GM21381 (cell line): ENCODE measurements around the gene TENM3.

ENCODE experiments used
- ATAC-seq: cut with Tn5 transposase; IDR thresholded peaks from one replicate; pipeline ENCODE4 v1.9.1; 2021; ENCODE audit warnings: mild to moderate bottlenecking, moderate library complexity; ENCODE audit not compliant: unreplicated experiment

TENM3 gene

DNA sequence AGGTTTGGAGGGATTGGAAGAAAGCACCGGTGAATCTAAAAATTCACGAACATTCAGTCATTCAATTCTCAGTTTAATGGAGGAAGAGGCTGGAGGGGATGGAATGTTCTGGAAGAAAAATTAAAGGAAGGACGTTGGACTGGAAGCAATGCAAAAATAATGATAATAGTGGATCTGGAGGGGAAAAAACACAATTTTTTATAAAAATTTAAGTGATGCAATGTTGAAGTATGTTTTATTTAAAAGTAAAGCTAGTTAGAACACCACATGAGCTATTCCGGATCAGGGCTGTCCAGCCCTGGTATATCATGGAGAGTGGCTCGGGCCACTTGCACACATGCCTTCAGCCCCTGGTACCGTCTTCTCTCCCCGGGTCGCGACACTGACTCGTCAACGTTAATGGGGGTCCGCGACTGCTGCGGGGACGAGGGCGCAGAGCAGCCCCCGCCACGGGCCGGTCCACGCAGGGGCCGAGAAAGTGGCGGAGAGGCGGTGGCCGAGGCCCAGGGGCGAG lies 204.6 kb downstream of the TENM3 start:
- ATAC-seq, result no peak

DNA sequence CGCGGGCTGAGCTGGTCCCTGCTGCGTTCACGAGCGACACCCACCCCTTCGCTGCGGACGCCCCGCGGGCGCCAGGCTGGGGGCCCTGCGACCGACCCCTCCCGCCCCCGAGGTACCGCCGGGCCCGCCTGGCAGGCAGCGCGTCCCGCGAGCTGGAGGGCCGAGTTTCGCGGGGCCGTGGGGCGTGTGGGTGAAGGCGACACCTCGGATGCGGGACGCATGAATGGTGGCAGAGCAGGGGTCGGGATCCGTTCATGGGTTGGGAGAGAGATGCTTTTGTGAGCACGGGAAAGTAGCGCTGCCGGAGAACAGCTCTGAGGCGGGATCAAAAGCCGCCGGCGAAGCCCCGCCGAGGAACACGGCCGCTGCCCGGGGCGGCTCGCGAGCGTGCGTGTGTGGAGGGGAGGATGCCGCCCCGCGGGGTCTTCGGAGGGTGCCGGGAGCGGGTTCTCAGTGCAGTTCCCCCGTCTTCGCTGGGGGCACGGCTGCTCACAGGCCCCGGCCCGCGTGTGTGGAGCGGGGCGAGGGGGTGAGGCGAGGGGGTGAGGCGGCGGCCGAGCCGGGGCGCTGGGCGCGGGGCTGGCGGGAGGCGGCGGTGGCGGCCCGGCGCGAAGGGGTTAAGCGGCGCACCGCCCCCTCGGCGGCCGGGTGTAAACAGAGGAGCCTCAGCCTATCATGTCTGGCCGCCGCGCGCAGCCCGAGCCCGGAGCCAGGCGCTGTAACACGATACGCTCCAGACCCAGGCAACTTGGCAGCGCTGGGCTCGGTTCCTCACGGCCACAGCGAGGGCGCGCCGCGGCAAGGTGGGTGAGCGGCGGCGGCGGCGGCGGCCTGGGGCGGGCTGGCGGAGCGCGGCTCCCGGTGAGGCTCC lies 205.3 kb downstream of the TENM3 start:
- peak; percentile 89 for ATAC-seq

DNA sequence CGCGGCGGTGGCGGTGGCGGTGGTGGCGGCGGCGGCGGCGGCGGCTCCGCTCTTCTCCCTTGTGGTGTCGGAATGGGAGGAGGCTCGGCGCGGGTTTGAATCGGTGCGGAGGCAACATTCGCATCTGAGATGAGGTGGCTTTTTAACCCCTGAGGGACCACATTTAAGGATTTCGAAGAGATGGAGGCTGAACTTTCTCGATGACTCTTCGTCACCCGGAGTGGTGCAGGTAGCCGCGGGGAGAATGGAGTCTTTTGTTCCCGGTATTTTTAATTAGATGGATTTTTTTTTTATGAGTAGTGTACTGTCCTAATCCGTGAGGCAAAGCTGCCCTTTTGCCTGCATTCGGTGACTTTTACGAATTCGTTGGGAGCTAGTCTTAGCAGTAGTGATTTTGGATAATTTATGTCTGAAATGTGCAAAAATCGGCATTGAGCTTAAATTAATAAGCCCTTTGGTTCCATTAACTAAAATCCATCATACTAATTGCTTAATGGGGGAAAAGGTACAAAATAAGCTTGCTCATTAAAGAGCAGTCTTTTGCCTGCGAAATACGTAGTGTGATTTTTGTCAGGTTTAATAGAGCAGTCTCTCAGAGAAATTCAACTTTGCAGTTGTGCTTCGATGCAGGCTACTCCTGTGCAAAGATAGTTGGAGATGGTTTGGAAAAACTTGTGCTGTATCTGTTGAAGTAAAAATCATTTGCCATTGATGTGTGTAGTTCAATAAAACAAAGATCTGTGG lies 206.2 kb downstream of the TENM3 start:
- ATAC-seq, result no peak

DNA sequence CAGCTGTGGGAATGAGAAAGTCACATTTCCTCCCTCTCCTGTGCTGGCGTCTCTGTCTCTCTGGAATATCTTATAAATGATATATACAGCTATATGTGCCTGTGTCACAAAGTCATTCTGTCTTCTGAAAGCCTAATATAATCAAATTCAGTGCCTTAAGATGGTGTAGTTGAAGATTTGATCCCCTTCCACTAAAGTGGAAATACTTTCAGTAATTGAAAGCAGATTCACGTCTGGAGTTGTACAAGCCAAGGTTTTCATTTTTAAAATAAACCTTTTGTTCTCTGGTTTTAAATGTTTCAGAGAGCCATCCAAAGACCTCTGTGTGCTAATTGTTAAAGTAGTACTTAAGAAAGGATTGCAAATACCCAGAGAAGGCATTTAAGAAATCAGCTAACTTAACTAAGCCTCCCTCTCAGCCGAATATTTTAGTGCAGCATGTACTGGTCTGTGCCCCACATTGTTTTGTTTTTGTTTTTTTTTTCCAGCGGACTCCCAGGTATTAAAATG lies 206.8 kb downstream of the TENM3 start:
- ATAC-seq, result no peak

DNA sequence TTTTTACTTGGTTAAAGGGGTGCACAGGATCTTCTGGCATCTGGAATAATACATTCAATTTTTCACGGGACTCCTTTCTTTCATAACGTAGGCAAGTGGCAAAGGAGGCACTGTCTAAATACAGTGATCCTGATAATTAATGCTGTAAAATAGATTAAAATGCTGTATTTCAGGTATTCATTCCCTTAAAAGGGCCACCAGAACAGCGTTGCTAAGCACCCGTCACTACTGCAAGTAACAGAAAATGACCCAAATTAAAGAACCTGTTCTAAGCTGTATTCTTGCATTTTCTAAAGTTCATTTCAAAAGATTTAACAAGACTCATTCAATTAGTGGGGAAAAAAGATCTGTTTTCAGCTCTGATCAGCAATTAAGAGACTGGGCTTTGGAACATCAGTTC lies 208.2 kb downstream of the TENM3 start:
- ATAC-seq, result no peak

DNA sequence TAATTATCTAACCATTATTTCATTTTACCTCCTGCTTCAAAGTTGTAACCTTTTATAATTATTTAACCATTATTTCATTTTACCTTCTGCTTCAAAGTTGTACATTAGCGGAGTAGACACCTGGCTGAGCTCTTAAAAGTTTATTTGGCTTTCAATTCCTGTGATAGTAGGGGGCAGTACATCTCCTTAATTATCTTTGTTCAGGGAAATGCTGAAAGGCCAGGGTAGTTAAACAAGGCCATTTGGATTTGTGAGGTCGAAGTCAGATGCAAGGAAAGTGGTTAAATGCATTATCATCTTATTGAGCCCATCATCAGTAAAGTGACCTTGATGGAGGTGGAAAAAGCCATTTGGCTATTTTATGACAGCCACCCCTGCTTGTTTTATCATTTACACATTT lies 210.6 kb downstream of the TENM3 start:
- ATAC-seq, result no peak

DNA sequence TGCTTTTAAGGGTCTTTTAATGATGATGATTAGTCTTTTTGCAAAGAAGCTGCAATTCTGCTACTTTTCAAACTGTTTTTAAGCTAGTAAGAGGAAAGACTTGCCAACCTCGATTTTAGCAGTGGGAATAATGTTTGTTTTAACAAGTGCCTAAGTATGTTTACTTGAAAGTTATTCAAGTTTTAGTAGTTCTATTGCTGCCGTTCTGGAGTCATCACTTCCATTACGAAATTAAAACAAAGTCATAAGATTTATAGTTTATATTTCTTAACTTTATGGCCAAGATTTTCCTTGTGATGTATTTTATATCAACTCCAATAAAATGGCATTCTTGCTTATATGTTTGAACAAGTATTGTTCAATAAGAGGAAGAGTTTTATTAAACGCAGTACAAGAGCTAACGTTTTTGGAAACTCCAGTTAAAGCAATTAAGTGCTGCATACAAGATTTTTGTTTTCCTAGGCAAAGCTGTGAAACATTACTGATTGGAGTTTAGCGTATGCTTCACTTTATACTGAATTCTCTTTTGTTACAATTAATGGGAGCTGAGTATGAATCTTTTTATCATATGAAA lies 211.3 kb downstream of the TENM3 start:
- ATAC-seq, result no peak

DNA sequence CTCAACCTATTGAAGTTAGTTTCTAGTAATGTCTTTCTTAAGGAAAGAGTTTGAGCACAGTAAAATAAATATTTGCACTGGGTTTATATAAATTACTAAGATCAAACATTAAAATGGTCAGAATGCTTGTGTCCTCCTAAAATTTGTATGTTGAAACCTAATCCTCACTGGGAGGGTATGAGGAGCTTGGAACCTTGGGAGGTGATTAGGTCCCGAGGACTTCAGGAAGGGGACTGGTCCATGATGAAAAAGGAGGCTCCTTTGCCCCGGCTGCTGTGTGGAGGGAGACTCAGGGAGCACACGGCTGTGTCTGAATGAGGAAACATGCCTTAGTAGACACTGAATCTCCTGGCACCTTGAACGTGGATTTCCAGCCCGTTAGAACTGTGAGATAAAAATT lies 221.9 kb downstream of the TENM3 start:
- ATAC-seq, result no peak

DNA sequence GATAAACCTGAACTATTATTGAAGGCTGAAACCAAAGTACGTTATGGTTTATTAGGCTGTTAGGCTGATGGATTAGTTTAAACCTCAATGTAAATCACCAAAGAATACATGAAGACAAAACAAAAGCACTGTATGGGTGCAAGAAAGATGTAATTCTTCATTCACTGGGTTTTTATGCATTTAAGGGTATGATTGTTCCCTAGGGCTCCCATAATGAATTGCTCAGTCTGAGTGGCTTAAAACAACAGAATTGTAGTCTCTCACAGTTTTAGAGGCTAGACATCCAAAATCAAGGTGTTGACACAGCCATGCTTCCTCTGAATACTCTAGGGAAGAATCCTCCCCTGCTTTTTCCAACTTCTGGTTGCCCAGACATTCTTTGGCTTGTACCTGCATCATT lies 222.8 kb downstream of the TENM3 start:
- no peak for ATAC-seq

DNA sequence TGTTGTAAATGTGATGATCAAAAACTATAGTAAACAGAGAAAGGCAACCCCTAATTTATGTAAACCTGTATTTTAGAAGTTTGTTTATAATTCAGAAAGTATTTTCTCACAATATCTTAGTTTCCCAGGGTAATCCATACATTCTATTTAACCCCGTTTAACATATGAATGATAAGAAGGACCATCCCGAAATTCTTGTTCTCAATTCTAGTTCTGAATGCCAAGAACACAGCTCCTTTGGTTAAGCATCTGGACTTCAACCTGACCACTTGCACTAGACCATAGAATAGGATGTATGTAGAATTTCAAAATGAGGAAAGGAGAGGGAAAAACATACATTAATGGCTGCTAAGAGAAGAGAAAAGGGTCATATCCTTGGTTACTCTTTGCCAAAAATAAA lies 227.0 kb downstream of the TENM3 start:
- no peak for ATAC-seq

DNA sequence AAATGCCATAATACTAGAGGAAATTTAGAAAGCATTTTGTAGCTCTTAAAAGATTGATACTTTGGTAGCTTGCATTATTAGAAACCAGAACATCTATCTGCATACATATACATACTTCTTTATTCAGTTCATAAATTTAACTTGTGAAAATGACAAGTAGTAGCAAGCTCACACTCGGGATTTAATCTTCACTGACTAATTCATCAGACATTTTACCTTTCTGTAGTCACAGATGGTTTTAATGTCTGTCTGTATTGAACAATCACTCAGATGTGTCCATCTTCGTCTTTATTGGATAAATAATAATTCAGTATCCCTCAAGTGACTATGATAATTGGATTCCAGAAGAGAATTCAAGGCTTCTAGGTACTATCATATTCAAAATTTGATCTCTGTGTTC lies 232.3 kb downstream of the TENM3 start:
- ATAC-seq, result no peak

DNA sequence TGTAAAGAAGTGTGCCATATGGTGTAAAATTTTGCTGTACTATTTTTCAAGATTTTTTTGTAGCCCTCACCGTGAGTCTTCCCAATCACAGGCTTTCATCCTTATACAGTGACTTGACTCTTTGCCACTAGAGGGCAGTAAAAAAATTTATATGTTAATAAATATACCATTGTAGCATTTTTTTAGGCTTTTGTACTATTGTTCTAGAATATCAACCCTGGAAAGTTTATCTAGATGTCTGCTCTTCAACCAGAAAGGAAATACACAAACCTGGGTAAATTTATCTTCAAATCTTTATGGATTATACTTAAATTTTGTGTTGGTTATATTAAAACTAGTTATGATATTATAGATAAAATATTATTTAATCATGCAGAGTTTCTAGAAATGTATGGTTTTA lies 235.3 kb downstream of the TENM3 start:
- peak; percentile 71 for ATAC-seq

DNA sequence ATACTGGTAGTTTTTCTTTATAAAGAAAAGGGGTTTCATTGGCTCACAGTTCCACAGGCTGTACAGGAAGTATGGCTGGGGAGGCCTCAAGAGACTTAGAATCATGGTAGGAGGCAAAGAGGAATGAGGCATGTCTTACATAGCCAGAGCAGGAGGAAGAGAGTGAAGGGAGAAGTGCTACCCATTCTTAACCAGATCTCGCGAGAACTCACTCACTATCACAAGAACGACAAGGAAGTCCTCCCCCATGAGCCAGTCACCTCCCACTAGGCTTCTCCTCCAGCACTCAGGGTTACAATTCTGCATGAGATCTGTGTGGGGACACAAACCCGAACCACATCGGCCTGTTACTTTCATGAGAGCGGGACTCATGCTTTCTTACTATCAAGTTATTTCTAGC lies 240.5 kb downstream of the TENM3 start:
- ATAC-seq, result no peak

DNA sequence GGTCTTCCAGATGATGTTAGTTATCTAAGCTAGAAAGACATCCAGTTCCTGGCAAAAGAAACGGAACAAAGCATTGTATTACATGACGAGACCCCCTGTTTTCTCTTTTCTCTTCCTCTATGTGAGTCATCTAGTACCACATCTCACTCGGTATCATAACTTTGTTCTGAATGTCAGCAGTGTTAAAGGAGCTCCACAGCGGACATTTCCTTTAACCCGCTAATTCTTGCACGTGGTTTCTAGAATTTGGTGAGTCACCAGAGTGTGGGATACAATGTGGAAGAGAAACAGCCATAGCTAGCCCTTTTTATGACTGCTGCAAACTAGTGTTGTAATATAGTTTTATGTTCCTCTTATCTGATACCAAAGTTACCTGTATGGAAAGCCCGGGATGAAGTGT lies 243.7 kb downstream of the TENM3 start:
- ATAC-seq, result no peak

DNA sequence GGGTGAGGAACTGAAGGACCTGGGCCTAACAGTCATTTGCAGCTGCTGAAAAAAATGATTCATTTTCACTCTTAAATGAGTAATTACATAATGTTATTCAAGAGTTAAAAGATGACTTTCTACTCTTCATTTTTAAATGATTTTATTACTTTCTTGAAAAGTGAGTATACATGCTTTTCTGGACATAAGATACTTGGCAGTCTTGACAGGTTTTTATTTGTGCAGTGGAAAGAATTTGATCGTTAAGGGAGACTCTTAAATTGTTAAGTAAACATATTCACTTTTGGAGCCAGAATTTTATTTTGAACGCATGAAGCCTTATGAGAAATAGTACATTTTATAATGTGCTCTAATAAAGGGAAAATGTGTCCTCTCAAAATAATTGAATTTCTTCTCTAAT lies 245.7 kb downstream of the TENM3 start:
- no peak for ATAC-seq

DNA sequence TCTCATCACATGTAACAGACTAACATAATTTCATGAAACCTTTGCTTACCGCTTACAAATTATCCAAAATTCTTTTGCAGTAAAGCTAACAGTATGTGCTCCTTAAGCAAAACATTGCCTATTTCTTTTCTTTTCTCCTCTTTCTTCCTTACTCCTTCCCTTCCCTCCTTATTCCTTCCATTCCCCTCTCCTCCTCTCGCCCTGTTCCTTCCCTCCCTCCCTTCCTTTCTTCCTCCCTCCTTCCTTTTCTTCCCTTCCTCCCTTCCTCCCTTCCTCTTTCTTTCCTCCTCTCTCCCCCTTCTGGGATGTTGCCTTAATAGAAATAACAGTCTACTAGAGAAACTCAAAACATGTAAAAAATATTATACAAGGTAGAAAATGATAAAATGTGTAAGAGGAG lies 246.4 kb downstream of the TENM3 start:
- no peak for ATAC-seq

DNA sequence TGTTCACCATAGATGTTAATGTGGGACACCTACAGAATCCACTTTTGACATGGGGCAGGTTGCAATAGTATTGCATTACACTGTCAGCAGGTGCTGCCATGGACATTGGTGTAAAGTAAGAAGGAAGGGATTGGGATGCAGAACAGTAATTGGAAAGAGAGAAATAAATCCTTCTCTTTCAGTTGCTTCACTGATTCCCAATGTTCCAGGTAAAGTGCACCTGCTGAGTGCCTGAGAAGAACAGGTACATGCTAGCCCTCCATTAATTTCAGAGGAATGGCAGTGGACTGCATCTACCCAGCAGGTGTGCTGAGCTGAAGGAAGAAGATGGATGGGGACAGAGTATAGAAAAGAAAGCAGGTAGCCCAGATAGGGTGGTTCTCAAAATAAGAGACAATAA lies 248.5 kb downstream of the TENM3 start:
- peak; percentile 25 for ATAC-seq

DNA sequence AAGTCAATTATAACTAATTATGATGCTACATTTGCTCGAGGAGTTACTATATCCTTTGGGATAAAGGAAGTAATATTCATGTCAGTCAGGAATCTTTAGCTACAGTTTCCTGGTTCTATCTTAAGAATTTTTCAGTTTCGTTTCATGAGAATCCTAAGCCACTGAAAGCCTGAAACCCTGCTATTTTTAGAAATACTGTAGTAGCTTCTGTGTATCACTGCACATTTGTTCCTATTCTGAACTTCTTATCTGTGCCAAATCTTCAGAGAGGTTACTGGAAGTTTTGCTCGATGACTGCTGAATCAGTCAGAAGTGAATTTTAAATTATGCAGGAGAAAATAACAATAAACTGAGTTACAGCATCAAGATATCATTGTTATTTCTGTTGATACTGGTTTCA lies 249.2 kb downstream of the TENM3 start:
- ATAC-seq, result peak; percentile 66

DNA sequence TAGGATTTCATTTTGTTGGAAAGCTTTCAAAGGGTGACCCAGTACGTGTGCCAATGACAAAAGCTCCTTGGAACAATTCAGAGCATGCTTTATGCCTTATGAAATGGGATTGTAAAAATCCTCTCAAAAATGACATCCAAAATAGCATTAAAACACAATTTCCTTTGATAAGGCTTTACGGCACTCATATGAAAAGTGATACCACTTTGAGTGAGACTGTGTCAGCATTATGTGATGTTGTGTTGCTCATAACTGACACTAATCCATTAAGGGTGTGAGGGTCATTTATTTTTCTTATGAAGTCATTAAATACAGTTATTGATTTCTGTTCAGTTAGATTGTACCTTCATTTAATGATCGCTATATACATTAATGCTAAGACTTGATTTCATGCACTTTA lies 250.2 kb downstream of the TENM3 start:
- no peak for ATAC-seq

DNA sequence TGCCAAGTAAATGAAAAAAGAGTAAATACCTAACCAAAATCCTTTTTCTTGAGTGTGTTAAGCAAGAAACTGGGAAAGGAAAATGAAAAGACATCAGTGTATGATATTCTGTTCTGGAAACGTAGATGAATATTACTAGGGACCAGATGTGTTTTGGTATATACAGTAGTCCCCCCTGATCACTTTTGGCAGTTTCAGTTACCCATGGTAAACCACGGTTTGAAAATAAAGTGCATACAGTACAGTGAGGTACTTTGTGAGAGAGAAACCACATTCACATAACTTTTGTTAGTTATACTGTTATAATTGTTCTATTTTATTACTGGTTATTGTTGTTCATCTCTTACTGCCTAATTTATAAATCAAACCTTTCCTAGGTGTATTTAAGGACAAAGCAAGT lies 250.9 kb downstream of the TENM3 start:
- no peak for ATAC-seq

DNA sequence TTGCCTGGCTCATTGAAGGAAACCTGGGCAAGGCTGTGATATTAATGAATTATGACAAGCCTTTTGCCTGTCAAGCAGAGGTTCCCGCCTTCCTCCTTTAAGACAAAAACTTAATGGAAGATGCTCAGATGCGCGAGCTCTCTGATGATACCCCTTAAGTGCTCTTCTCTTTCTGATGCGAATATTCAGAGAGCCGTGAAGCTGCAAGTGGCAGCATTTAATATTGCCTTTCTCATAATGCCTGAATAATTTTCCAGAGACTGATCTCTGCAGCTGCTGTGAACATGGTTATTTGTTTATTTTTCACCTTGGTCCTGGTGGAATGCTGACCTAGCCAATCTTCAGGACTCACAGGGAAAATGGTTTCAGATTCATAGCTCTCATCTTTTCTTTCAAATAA lies 251.8 kb downstream of the TENM3 start:
- no peak for ATAC-seq
